CD14-positive monocyte (primary cell): ENCODE results near the gene ASF1B. TPM values are rescaled to one million over a fixed set of nuclear protein-coding genes. Genes with fewer than 3 reads are reported as not detected.

Experiments used
- DNase-seq, 3 donors: peaks; one replicate each; pipeline ENCODE4 v3.0.0-alpha.2; 2011 to 2022
- H2AFZ ChIP-seq: 2 replicates; pipeline ENCODE4 v1.6.0; 2012; ENCODE audit warnings: mild to moderate bottlenecking, low read depth, low read length, inconsistent platforms; ENCODE audit not compliant: insufficient read depth, poor library complexity, severe bottlenecking
- H3K27ac ChIP-seq, 2 donors: 1 replicate in 1 of 2; 2 replicates in 1 of 2; pipeline ENCODE4 v1.5.1; 2012 to 2013; ENCODE audit warnings: low read length in 2 of 2, control low read depth in 1 of 2, inconsistent platforms in 1 of 2, low read depth in 1 of 2, mild to moderate bottlenecking in 1 of 2
- H3K27me3 ChIP-seq, 2 donors: one replicate each; pipeline versions ENCODE4 v1.6.0 to v1.6.1; 2011 to 2013; ENCODE audit warnings: low read length in 2 of 2; ENCODE audit not compliant: control insufficient read depth in 2 of 2, insufficient read depth in 2 of 2
- H3K36me3 ChIP-seq, 2 donors: replicated peaks in 1 of 2; 1 replicate in 1 of 2; 2 replicates in 1 of 2; pipeline versions ENCODE4 v1.5.1 to v1.6.1; 2012 to 2013; ENCODE audit warnings: low read length in 2 of 2, control low read depth in 1 of 2, inconsistent platforms in 1 of 2, mild to moderate bottlenecking in 1 of 2; ENCODE audit not compliant: insufficient read depth in 2 of 2, control insufficient read depth in 1 of 2
- H3K4me1 ChIP-seq, 2 donors: 1 replicate in 1 of 2; 2 replicates in 1 of 2; pipeline versions ENCODE4 v1.5.1 to v1.6.1; 2012 to 2013; ENCODE audit warnings: low read length in 2 of 2, control low read depth in 1 of 2, inconsistent platforms in 1 of 2, mild to moderate bottlenecking in 1 of 2, moderate library complexity in 1 of 2; ENCODE audit not compliant: insufficient read depth in 2 of 2, control insufficient read depth in 1 of 2
- H3K4me2 ChIP-seq: replicated peaks from 2 replicates; pipeline ENCODE3; 2012; ENCODE audit warnings: low read length, moderate library complexity, mild to moderate bottlenecking; ENCODE audit not compliant: poor library complexity, severe bottlenecking; ENCODE audit errors: extremely low read depth
- H3K4me3 ChIP-seq, 3 experiments: fragments of 200-600 bp in 1 of 3; sonication (generic) in 1 of 3; replicated peaks in 1 of 3; 1 replicate in 2 of 3; 2 replicates in 1 of 3; pipeline ENCODE4 v1.5.1; 2011 to 2013; ENCODE audit warnings: low read length in 3 of 3, mild to moderate bottlenecking in 3 of 3, control low read depth in 2 of 3, low read depth in 2 of 3, inconsistent platforms in 1 of 3, moderate library complexity in 1 of 3
- H3K79me2 ChIP-seq: 2 replicates; pipeline ENCODE4 v1.6.0; 2012; ENCODE audit warnings: mild to moderate bottlenecking, control low read depth, inconsistent platforms, low read length, moderate library complexity; ENCODE audit not compliant: insufficient read depth
- H3K9ac ChIP-seq: 2 replicates; pipeline ENCODE4 v1.6.0; 2017; ENCODE audit warnings: low read length, mild to moderate bottlenecking; ENCODE audit not compliant: insufficient read depth, poor library complexity, severe bottlenecking
- H3K9me3 ChIP-seq, 2 donors: replicated peaks in 1 of 2; 1 replicate in 1 of 2; 2 replicates in 1 of 2; pipeline versions ENCODE4 v1.5.1 to v1.6.1; 2012 to 2013; ENCODE audit warnings: low read length in 2 of 2, control low read depth in 1 of 2; ENCODE audit not compliant: control insufficient read depth in 1 of 2, insufficient read depth in 1 of 2
- H4K20me1 ChIP-seq: 2 replicates; pipeline ENCODE4 v1.6.0; 2012; ENCODE audit warnings: mild to moderate bottlenecking, low read length, control low read depth, moderate library complexity; ENCODE audit not compliant: insufficient read depth
- H3K27ac Mint-ChIP-seq, 7 donors: one replicate each; pipeline ENCODE4 v1.8.0; 2020; ENCODE audit warnings: mild to moderate bottlenecking in 7 of 7, mixed read lengths in 7 of 7, moderate library complexity in 6 of 7, inconsistent platforms in 2 of 7
- H3K27me3 Mint-ChIP-seq, 3 donors: one replicate each; pipeline ENCODE4 v1.8.0; 2021 to 2022; ENCODE audit warnings: low read depth in 3 of 3, mild to moderate bottlenecking in 3 of 3, mixed read lengths in 3 of 3, moderate library complexity in 3 of 3, inconsistent platforms in 1 of 3
- H3K36me3 Mint-ChIP-seq, 2 donors: one replicate each; pipeline ENCODE4 v1.8.0; 2020; ENCODE audit warnings: mixed read lengths in 2 of 2, inconsistent platforms in 1 of 2, mild to moderate bottlenecking in 1 of 2
- H3K4me1 Mint-ChIP-seq: one replicate; pipeline ENCODE4 v1.8.0; 2020; ENCODE audit warnings: mild to moderate bottlenecking, mixed read lengths
- H3K4me3 Mint-ChIP-seq, 2 donors: one replicate each; pipeline ENCODE4 v1.8.0; 2020; ENCODE audit warnings: mild to moderate bottlenecking in 2 of 2, mixed read lengths in 2 of 2, moderate library complexity in 1 of 2
- H3K9me3 Mint-ChIP-seq, 7 donors: one replicate each; pipeline ENCODE4 v1.8.0; 2020 to 2022; ENCODE audit warnings: mixed read lengths in 7 of 7, mild to moderate bottlenecking in 6 of 7, moderate library complexity in 6 of 7, inconsistent platforms in 2 of 7
- CTCF ChIP-seq: fragments of 200-600 bp; IDR thresholded peaks from one replicate; pipeline ENCODE4 v1.8.0; 2022; ENCODE audit warnings: antibody characterized with exemption, mild to moderate bottlenecking
- WGBS: methylation state at CpG from one replicate; pipeline ENCODE4 v1.1.5; 2013; ENCODE audit warnings: missing lambda C conversion rate; ENCODE audit not compliant: insufficient coverage; 5-methylcytosine and 5-hydroxymethylcytosine counted together
- intact Hi-C, 2 donors: fragments of 100-400 bp; cut with micrococcal nuclease; formaldehyde crosslinking; loops; one replicate each; pipeline versions ENCODE4 v1.15.0 to v1.15.1; 2023
- polyA plus RNA-seq, 3 donors: library from polyadenylated mRNA; depleted of rRNA in 1 of 3; unstranded in 2 of 3; stranded (reverse) in 1 of 3; fragments of 300-500 nt in 2 of 3; fragments of >200 nt in 1 of 3; fragmentation: Illumina TruSeq in 2 of 3; gene quantifications; 1 replicate in 2 of 3; 2 replicates in 1 of 3; pipeline ENCODE4 v1.2.3, GENCODE V29; 2012 to 2021

Gene ASF1B
- polyA plus RNA-seq, 3 donors, result 6.3 to 13.4 (median 9.2) TPM

DNA sequence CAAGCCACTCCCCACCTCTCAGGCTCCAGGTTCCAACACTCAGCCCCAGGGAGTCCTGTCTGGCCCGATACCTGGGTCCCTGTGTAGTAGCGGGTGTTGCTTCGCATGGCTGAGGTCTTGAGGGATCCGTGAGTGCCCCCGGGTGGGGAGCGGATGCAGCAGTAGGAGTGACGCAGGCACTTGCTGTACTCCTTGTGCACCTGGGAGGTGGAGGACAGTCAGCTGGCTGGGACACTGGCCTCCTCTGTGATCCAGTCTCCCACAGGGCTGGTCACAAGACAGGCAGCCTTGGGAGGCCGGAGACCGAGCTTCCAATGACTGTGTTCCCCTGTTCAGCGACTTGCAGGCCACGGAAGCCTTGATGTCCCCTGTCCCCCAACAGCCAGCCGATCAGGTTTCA, 16.3 kb upstream of the ASF1B start:
- Mint-ChIP-seq H3K27ac (peak overlapping the region in 2 of 7 donors; percentile 11 to 30), H3K27me3 (peaks cover 0 to 5% (median 1%) of the 10 kb centered on the region in 3 donors), H3K9me3 (peaks cover 0 to 4% (median 0%) of the 10 kb centered on the region in 7 donors), H3K4me1 (peaks cover 42% of the 10 kb centered on the region), H3K4me3 (no peak overlapping the region), H3K36me3 (peaks cover 25 to 42% of the 10 kb centered on the region in 2 donors)
- H3K9me3 ChIP-seq, result no peaks in the 10 kb centered on the region
- 97% methylated on average over 11 of the region's 12 CpGs for WGBS
- H3K4me2 ChIP-seq, result no peak overlapping the region
- H3K27me3 ChIP-seq, result no peaks in the 10 kb centered on the region
- H3K4me1 ChIP-seq, result peaks cover 29 to 30% of the 10 kb centered on the region in 2 donors
- H3K27ac ChIP-seq, result no peak overlapping the region
- H3K36me3 ChIP-seq, result peaks cover 23 to 42% of the 10 kb centered on the region in 2 donors
- DNase-seq, result no peak
- H4K20me1 ChIP-seq, result peaks cover 45% of the 10 kb centered on the region
- no peak overlapping the region for H2AFZ ChIP-seq
- H3K9ac ChIP-seq, result no peak overlapping the region
- no peak overlapping the region for H3K4me3 ChIP-seq
- TF ChIP-seq CTCF, result no peak
- H3K79me2 ChIP-seq, result peaks cover 35% of the 10 kb centered on the region
- intact Hi-C loops, result no loop called here

DNA sequence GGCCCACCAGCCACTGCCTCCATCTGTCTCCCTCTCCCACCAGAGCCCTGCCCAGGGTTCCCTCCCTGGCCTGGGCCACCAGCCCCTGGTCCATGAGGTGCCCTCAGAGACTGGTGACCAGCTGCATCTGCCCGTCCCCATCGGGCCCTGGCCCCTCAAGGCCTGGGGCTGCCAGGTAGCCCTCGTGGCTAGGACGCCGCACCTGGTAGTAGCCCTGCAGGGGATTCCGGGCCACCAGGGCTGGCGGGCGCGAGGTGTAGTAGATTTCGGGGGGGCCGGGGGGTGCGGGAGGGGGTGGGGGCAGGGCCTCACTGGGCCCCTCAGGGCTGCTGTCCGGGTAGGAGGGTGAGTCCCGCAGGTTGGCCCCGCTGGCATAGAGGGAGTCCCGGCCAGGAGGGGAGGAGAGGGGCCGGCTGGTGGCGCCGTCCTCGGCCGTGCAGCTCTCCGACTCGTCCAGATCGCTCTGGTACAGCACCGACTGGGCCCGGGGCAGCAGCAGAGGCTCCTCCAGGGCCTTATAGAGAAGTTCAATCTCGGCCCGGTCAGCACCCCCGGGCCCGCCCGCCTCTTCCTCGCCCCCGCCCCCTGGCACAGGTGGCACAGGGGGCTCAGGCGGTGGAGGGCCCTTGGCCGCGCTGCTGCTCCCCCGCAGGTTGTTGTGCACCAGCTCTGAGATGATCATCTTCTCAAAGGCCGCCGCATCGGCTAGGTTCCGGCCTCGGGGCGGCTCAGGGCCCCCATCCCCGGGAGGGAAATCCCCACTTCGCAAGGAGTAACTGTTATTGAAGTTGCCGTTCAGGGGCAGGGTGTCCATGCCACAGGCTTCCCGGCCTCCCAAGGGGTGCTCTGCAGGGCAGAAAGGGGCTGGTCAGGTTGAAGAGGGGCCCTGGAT, 14.6 kb upstream of the ASF1B start:
- intact Hi-C loops, result no loop called here
- 95% methylated on average over 37 of the region's 47 CpGs for WGBS
- Histone ChIP-seq H3K36me3 (peaks cover 9 to 26% of the 10 kb centered on the region in 2 donors), H3K4me1 (peaks cover 30 to 31% of the 10 kb centered on the region in 2 donors), H3K4me3 (no peak overlapping the region), H4K20me1 (peaks cover 62% of the 10 kb centered on the region), H3K27ac (no peak overlapping the region), H2AFZ (no peak overlapping the region), H3K79me2 (peaks cover 43% of the 10 kb centered on the region), H3K9ac (no peak overlapping the region), H3K27me3 (no peaks in the 10 kb centered on the region), H3K9me3 (no peaks in the 10 kb centered on the region), H3K4me2 (no peak overlapping the region)
- Mint-ChIP-seq H3K36me3 (peaks cover 15 to 34% of the 10 kb centered on the region in 2 donors), H3K4me3 (no peak overlapping the region), H3K4me1 (peaks cover 58% of the 10 kb centered on the region), H3K27ac (peak overlapping the region in 2 of 7 donors; percentile 23 to 35), H3K9me3 (peaks cover 0 to 4% (median 0%) of the 10 kb centered on the region in 7 donors), H3K27me3 (peaks cover 0 to 5% (median 1%) of the 10 kb centered on the region in 3 donors)
- no peak for TF ChIP-seq CTCF
- DNase-seq, result no peak
